VCaP (cell line): ENCODE measurements around the gene MYZAP.

Experiments used
- H3K27ac ChIP-seq: fragments of 450-650 bp; 2 replicates; pipeline ENCODE4 v1.5.1; 2017
- TF ChIP-seq, protein P1 (sequence below): fragments of 450-650 bp; conservative IDR thresholded peaks from 2 replicates; pipeline ENCODE4 v1.5.1; 2017; ENCODE audit warnings: mild to moderate bottlenecking, moderate library complexity

MYZAP gene

DNA sequence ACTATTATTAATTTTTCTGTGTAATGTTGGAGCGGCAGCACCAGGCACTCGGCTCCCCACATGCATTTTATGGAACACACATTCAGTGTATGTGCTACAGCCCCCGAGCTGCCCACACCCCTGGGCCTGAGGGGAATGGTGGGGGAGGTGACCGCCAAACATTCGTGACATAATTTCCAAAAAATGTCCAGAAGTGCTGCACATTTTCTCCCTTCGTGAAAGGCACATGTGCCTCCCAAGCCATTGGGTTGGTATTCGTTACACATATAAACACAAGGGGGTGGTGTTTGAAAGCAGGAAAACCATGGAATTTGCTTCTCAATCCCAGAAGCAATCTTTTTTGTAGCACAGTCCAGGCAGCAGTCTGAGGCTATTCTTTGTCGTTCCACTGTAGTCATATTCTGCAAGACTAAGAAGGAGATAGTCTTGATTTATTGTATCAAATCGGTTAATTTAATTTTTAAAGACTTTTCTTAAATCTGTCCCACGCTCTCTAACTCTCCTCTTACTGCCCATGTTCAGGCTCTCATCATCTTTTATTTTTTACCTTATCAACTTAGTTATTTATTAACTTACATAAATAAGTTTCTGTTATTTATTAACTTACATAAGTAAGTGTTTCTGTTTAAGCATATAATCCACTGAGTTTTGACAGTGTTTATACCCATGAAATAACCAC, 75.6 kb downstream of the MYZAP start:
- TF ChIP-seq, protein P1, sequence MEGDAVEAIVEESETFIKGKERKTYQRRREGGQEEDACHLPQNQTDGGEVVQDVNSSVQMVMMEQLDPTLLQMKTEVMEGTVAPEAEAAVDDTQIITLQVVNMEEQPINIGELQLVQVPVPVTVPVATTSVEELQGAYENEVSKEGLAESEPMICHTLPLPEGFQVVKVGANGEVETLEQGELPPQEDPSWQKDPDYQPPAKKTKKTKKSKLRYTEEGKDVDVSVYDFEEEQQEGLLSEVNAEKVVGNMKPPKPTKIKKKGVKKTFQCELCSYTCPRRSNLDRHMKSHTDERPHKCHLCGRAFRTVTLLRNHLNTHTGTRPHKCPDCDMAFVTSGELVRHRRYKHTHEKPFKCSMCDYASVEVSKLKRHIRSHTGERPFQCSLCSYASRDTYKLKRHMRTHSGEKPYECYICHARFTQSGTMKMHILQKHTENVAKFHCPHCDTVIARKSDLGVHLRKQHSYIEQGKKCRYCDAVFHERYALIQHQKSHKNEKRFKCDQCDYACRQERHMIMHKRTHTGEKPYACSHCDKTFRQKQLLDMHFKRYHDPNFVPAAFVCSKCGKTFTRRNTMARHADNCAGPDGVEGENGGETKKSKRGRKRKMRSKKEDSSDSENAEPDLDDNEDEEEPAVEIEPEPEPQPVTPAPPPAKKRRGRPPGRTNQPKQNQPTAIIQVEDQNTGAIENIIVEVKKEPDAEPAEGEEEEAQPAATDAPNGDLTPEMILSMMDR = peak; percentile 68
- H3K27ac ChIP-seq = peak overlapping the region; percentile 100

DNA sequence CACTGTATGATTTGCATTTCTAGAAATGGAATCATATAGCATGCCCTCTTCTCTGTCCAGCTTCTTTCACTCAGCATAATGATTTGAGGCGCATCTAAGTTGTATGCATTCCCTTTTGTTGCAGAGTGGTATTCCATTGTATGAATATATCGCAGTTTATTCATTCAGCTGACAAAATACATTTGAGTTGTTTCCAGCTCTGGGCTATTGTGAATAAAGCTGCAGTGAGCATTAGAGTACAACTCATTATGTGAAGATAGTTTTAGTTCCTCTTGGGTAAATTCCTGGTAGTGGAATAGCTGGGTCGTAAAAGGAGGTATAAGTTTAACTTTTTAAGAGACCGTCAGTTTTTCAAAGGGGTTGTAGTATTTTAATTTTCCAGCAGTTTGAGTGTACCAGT, 76.3 kb downstream of the MYZAP start:
- H3K27ac ChIP-seq = peak overlapping the region; percentile 100
- TF ChIP-seq, protein P1 = no peak

DNA sequence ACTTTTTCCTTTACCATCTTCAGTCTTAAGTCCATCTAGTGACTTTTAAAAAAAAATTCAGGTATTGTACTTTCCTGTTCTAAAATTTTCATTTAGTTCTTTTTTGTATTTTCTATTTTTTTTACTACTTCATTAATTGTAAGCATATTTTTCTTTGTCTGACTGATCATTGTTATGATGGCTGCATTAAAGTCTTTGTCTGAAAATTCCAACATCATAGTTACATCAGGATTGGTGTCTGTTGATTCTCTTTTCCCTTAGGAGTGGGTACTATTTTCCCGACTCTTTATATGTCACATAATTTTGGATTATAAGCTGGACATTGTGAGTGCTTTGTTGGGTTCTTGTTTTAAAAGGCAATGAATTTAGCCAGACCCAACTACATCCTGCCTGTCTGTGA, 79.9 kb downstream of the MYZAP start:
- peak overlapping the region; percentile 100 for H3K27ac ChIP-seq
- TF ChIP-seq, protein P1 = no peak

DNA sequence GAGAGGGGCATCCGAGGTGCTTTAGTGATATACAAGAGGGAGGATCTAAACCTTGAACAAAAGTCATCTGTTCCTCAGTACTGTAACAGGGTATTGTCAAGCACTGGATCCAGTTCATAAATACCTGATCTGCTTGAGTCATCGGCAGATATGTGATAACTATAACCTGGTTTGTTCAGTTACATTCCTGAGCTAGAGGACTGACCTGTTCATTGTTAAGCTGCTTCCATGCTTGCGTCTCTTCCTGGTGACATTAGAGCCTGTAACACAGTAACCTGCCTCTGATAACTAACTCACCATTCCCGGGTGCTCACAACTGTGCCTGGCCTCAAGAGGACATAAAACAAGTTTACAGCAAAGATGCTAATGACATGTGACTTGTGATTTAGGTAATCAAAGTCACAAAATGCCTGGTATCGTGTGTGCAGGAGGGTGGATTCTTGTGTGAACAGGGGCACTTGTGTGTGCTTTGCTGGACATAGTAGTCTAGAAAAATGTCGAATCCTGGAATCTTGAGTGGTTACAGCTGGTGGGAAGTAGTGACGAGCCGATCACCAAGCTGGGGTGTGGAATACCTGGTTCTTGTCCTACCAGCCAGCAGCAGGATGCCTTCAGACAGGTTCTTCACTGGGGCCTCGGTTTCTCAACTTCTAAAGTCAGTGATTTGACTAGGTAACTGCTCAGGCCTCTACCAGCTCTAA, 83.9 kb downstream of the MYZAP start:
- H3K27ac ChIP-seq = peak overlapping the region; percentile 100
- TF ChIP-seq, protein P1 = no peak

DNA sequence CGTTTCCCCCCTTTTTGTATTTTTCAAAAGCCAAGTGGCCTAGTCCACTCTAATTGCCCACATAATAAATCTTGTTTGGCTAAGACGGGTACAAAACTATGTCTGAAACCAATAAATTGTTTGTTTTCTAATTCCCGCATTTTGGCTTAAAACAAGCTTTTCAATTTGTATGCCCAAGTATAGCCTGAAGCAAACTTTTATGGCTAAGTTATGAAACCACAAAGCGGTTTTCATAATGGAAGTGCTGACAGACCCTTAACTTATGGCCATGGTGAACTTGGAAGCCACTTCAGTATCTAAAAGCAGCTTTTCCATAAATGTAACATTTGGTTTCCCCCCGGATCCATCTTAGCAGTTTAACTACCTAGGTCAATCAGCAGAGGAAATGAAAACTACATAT, 84.9 kb downstream of the MYZAP start:
- peak overlapping the region; percentile 100 for H3K27ac ChIP-seq
- TF ChIP-seq, protein P1 = no peak

DNA sequence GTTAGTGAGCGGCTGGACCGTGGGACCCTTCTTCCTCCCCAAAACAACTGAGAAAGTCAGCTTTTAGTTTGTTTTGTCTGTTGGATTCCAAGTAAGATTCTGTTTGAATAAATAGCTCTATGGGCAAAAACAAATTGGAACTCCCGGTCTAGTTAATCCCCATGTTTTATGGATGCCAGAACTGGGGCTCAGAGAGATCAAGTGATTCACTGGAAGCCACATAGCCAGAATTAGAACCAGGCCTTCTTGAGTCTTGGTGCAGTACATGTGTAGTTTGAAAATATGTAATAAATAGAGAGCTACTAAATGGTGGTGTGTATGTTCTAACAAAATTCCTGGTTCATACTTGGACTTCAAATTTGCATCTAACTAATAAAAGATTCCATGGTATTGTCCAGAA, 85.5 kb downstream of the MYZAP start:
- TF ChIP-seq, protein P1 = no peak
- peak overlapping the region; percentile 100 for H3K27ac ChIP-seq

DNA sequence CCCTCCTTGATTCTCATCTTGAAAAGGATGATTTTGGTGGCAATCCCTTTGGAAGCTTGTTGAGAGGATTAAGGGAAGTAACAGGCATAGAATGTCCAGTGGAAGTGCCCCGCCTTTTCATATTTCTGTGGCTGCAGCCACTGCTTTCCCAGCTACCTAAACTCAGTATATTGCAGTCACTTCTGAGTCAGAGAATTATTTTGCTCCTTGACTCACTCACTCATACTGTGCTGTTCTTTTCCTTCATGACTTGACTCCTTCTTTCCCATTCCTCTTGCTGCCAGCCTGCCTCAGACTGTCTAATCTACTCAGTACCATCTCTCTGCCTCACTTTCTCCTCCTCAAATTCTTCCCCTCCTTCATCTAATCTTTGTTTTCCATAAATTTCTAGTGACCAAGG, 88.3 kb downstream of the MYZAP start:
- peak overlapping the region; percentile 13; the same call in 1 of the 2 replicates for H3K27ac ChIP-seq
- TF ChIP-seq, protein P1 = no peak
